HCT116 (cell line): ENCODE measurements around the gene GIMAP5.

Experiments used
- JUND ChIP-seq: IDR thresholded peaks from 2 replicates; pipeline ENCODE4 v1.6.1; 2012
- POLR2A ChIP-seq: IDR thresholded peaks from 2 replicates; pipeline ENCODE4 v1.7.0; 2011; ENCODE audit warnings: borderline replicate concordance; ENCODE audit not compliant: insufficient read depth, insufficient read length; ENCODE audit errors: extremely low read depth
- TF ChIP-seq, protein P1 (sequence below): IDR thresholded peaks from 2 replicates; pipeline ENCODE4 v1.6.1; 2012; ENCODE audit warnings: low read depth
- TF ChIP-seq, protein P2 (sequence below), 3 experiments: fragments of 200-600 bp in 1 of 3; sonication (generic) in 1 of 3; IDR thresholded peaks in 2 of 3; conservative IDR thresholded peaks in 1 of 3; 2 replicates each; pipeline ENCODE4 v1.5.1; 2012 to 2017; ENCODE audit warnings: low read depth in 2 of 3, low read length in 2 of 3, antibody characterized with exemption in 1 of 3, borderline replicate concordance in 1 of 3, control low read depth in 1 of 3, mild to moderate bottlenecking in 1 of 3, mixed read lengths in 1 of 3, mixed run types in 1 of 3, moderate library complexity in 1 of 3; ENCODE audit not compliant: insufficient read depth in 1 of 3
- TF ChIP-seq, protein P3 (sequence below): IDR thresholded peaks from 2 replicates; pipeline ENCODE4 v1.6.1; 2012

DNA sequence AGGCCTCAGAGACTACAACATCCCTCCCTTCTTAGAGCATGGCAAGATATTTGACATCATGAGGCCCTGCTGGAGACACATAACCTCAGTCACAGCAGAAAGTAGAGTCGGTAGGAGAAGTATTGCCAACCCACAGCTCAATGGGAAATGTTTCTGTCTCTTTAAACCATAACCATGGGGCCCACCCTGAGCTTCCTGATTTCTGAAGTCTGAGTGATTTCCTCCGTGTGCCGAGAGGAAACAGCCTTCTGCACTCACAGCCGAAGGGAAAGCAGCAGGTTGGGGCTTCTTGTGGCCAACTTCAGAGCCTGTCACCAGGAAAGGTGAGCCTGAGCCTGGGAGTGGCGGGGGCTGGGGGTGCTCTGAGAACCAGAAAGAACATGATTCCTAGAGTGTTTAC lies 20.9 kb upstream of the GIMAP5 start, which contains the start of gene GIMAP1:
- TF ChIP-seq, protein P1, sequence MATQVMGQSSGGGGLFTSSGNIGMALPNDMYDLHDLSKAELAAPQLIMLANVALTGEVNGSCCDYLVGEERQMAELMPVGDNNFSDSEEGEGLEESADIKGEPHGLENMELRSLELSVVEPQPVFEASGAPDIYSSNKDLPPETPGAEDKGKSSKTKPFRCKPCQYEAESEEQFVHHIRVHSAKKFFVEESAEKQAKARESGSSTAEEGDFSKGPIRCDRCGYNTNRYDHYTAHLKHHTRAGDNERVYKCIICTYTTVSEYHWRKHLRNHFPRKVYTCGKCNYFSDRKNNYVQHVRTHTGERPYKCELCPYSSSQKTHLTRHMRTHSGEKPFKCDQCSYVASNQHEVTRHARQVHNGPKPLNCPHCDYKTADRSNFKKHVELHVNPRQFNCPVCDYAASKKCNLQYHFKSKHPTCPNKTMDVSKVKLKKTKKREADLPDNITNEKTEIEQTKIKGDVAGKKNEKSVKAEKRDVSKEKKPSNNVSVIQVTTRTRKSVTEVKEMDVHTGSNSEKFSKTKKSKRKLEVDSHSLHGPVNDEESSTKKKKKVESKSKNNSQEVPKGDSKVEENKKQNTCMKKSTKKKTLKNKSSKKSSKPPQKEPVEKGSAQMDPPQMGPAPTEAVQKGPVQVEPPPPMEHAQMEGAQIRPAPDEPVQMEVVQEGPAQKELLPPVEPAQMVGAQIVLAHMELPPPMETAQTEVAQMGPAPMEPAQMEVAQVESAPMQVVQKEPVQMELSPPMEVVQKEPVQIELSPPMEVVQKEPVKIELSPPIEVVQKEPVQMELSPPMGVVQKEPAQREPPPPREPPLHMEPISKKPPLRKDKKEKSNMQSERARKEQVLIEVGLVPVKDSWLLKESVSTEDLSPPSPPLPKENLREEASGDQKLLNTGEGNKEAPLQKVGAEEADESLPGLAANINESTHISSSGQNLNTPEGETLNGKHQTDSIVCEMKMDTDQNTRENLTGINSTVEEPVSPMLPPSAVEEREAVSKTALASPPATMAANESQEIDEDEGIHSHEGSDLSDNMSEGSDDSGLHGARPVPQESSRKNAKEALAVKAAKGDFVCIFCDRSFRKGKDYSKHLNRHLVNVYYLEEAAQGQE, result no peak
- TF ChIP-seq, protein P2, sequence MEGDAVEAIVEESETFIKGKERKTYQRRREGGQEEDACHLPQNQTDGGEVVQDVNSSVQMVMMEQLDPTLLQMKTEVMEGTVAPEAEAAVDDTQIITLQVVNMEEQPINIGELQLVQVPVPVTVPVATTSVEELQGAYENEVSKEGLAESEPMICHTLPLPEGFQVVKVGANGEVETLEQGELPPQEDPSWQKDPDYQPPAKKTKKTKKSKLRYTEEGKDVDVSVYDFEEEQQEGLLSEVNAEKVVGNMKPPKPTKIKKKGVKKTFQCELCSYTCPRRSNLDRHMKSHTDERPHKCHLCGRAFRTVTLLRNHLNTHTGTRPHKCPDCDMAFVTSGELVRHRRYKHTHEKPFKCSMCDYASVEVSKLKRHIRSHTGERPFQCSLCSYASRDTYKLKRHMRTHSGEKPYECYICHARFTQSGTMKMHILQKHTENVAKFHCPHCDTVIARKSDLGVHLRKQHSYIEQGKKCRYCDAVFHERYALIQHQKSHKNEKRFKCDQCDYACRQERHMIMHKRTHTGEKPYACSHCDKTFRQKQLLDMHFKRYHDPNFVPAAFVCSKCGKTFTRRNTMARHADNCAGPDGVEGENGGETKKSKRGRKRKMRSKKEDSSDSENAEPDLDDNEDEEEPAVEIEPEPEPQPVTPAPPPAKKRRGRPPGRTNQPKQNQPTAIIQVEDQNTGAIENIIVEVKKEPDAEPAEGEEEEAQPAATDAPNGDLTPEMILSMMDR (IDR thresholded peaks at IDR 0.05 in 2 of 3, conservative IDR thresholded peaks at IDR 0.05 in 1 of 3; ENCODE audit: borderline replicate concordance in 1 of 3, insufficient read depth in 1 of 3, low read depth in 2 of 3, low read length in 2 of 3), result no peak
- TF ChIP-seq, protein P3, sequence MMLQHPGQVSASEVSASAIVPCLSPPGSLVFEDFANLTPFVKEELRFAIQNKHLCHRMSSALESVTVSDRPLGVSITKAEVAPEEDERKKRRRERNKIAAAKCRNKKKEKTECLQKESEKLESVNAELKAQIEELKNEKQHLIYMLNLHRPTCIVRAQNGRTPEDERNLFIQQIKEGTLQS, result no peak
- no peak for TF ChIP-seq POLR2A
- no peak for TF ChIP-seq JUND
